Cardiac fibroblast (primary cell): ENCODE results near the gene MMRN2.

Source experiments
- DNase-seq, 2 donors: peaks; one replicate each; pipeline versions ENCODE4 v3.0.0 to v3.0.0-alpha.2; 2010; ENCODE audit warnings: low read depth in 2 of 2
- H3K4me3 ChIP-seq, 2 donors: replicated peaks in 1 of 2; 1 replicate in 1 of 2; 2 replicates in 1 of 2; pipeline ENCODE4 v1.5.1; 2011; ENCODE audit warnings: low read depth in 2 of 2, low read length in 2 of 2, mild to moderate bottlenecking in 2 of 2, moderate library complexity in 1 of 2
- CTCF ChIP-seq: IDR thresholded peaks from one replicate; pipeline ENCODE4 v1.5.1; 2011; ENCODE audit warnings: low read depth, mild to moderate bottlenecking, low read length, inconsistent platforms

Gene MMRN2

GRCh38 chr10:86946213-86947155 lies 10.9 kb downstream of the MMRN2 start:
- no peak overlapping the region for H3K4me3 ChIP-seq
- TF ChIP-seq CTCF, result no peak

GRCh38 chr10:86945361-86946212 lies 11.8 kb downstream of the MMRN2 start:
- no peak overlapping the region for H3K4me3 ChIP-seq
- peak; percentile 32 for TF ChIP-seq CTCF
- DNase-seq, result no peak

More at GRCh38 chr10:86946213-86947155, 10.9 kb downstream of the MMRN2 start:
- DNase-seq, result no peak

GRCh38 chr10:86944907-86945306 lies 12.5 kb downstream of the MMRN2 start:
- H3K4me3 ChIP-seq, result no peak overlapping the region
- no peak for TF ChIP-seq CTCF
- DNase-seq, result no peak

- TF ChIP-seq CTCF, result no peak
- no peak for DNase-seq
- H3K4me3 ChIP-seq, result no peak overlapping the region
Measured at GRCh38 chr10:86944471-86944870, 12.9 kb downstream of the MMRN2 start.

- DNase-seq, result no peak
- no peak for TF ChIP-seq CTCF
- no peak overlapping the region for H3K4me3 ChIP-seq
Measured at GRCh38 chr10:86944031-86944419, 13.4 kb downstream of the MMRN2 start.

- no peak overlapping the region for H3K4me3 ChIP-seq
- no peak for DNase-seq
- no peak for TF ChIP-seq CTCF
Measured at GRCh38 chr10:86943316-86944030, 13.9 kb downstream of the MMRN2 start.
